ENCODE data around the gene FAM107B. TPM values are rescaled to one million over a fixed set of nuclear protein-coding genes. Genes with fewer than 3 reads are reported as not detected.

FAM107B gene
- total and polyA plus RNA-seq, 2 of the 4 experiments (the other 2 are of a cell fraction): 26.4 to 27.1 TPM

- Histone ChIP-seq H3K9me3 (ENCODE audit: control insufficient read depth, insufficient read depth, low read length) (peaks cover 3% of the 10 kb centered on the region), H3K18ac (ENCODE audit: low read depth, low read length) (no peak overlapping the region), H2BK15ac (ENCODE audit: low read depth, low read length) (no peak overlapping the region), H2BK5ac (ENCODE audit: low read depth, low read length, poor library complexity, severe bottlenecking) (no peak overlapping the region), H3K36me3 (ENCODE audit: control insufficient read depth, insufficient read depth, low read length) (no peaks in the 10 kb centered on the region), H4K91ac (ENCODE audit: insufficient read depth, low read depth, low read length) (no peak overlapping the region), H3K27me3 (ENCODE audit: control insufficient read depth, insufficient read depth, low read length) (no peaks in the 10 kb centered on the region), H4K8ac (ENCODE audit: low read depth in 2 of 2, low read length in 2 of 2) (no peak overlapping the region), H2BK120ac (ENCODE audit: low read depth, low read length) (no peak overlapping the region), H3K14ac (replicated peaks; ENCODE audit: low read depth, low read length) (no peak overlapping the region), H2AK5ac (ENCODE audit: low read depth, low read length) (no peak overlapping the region), H2BK20ac (ENCODE audit: low read depth, low read length) (no peak overlapping the region), H3K4me3 (ENCODE audit: insufficient read depth, low read depth, low read length) (no peak overlapping the region), H3K9me1 (ENCODE audit: insufficient read depth, low read length) (no peaks in the 10 kb centered on the region), H3K79me1 (ENCODE audit: low read depth in 1 of 2, low read length in 2 of 2) (no peaks in the 10 kb centered on the region), H3K4ac (ENCODE audit: low read depth, low read length) (no peak overlapping the region), H3K56ac (ENCODE audit: extremely low read depth, insufficient read depth, low read length) (no peak overlapping the region), H3K4me2 (ENCODE audit: low read depth, low read length) (no peak overlapping the region), H3K27ac (ENCODE audit: insufficient read depth, low read length) (no peak overlapping the region), H4K5ac (ENCODE audit: low read depth, low read length) (no peak overlapping the region), H3K23ac (ENCODE audit: low read depth, low read length) (no peak overlapping the region), H4K20me1 (ENCODE audit: insufficient read depth, low read length) (no peaks in the 10 kb centered on the region), H2AK9ac (replicated peaks; ENCODE audit: low read depth, low read length, poor library complexity) (no peak overlapping the region), H3K4me1 (ENCODE audit: control insufficient read depth, insufficient read depth, low read length) (no peaks in the 10 kb centered on the region), H2AFZ (replicated peaks; ENCODE audit: low read length, poor library complexity) (no peak overlapping the region), H3K9ac (ENCODE audit: low read depth, low read length) (no peak overlapping the region)
- no peak for ATAC-seq (ENCODE audit: low read depth)
- intact Hi-C loops (cut with micrococcal nuclease): no loop called here
- no peak for DNase-seq
- TF ChIP-seq MXI1 (IDR thresholded peaks at IDR 0.05; ENCODE audit: borderline replicate concordance, low read depth, low read length) (no peak), FOS (IDR thresholded peaks at IDR 0.05; ENCODE audit: low read depth, low read length) (no peak), MAFK (IDR thresholded peaks at IDR 0.05; ENCODE audit: low read depth, low read length) (no peak), ELK1 (IDR thresholded peaks at IDR 0.05; ENCODE audit: borderline replicate concordance, low read depth, low read length) (no peak), CHD1 (IDR thresholded peaks at IDR 0.05; ENCODE audit: low read depth, low read length) (no peak), USF2 (IDR thresholded peaks at IDR 0.05; ENCODE audit: low read depth, low read length) (no peak)
- in situ Hi-C loops (cut with MboI; ENCODE audit: low sequenced_read_pairs): no loop called here
- whole genome bisulfite sequencing, 2 experiments (ENCODE audit: extremely low coverage in 2 of 2, insufficient read length in 1 of 2): 100% methylated on average over 1 of the region's 9 CpGs; no CpG with 5 or more reads in 1 of the 2 experiments
- CTCF ChIA-PET: no interaction called here
- dilution Hi-C loops (cut with HindIII; ENCODE audit: low sequenced_read_pairs, unreplicated experiment): no loop called here
- POLR2A ChIA-PET (ENCODE audit: unreplicated experiment): no interaction called here
- no TSS peak for BruUV-seq (replicated peaks)
Measured at GRCh38 chr10:14758451-14758850, 16.2 kb downstream of the FAM107B start.

Data from IMR-90 (cell line).